Measurements from ENCODE around the gene ZNF32.

ZNF32 gene

GRCh38 chr10:43667761-43668386 lies 19.2 kb upstream of the ZNF32 start:
- DNase-seq (ENCODE audit: low read depth in 1 of 2, low spot score in 1 of 2), result no peak
- H3K4me3 ChIP-seq (replicated peaks; ENCODE audit: insufficient read depth, low read length), result no peak overlapping the region
- no peak overlapping the region for H3K27ac ChIP-seq (replicated peaks)
- TF ChIP-seq GABPA (IDR thresholded peaks at IDR 0.05; ENCODE audit: low read depth) (no peak), CTCF (IDR thresholded peaks at IDR 0.05; ENCODE audit: insufficient read depth, low read length) (no peak), SPI1 (IDR thresholded peaks at IDR 0.05; ENCODE audit: borderline replicate concordance, low read depth) (no peak), POLR2AphosphoS5 (IDR thresholded peaks at IDR 0.05; ENCODE audit: low read depth) (no peak), REST (IDR thresholded peaks at IDR 0.05; ENCODE audit: insufficient replicate concordance, low read depth) (no peak)
- peaks cover 12% of the 10 kb centered on the region for H3K27me3 ChIP-seq (ENCODE audit: insufficient read depth, poor library complexity, severe bottlenecking)

- DNase-seq (ENCODE audit: low read depth in 1 of 2, low spot score in 1 of 2), result no peak
- TF ChIP-seq REST (IDR thresholded peaks at IDR 0.05; ENCODE audit: insufficient replicate concordance, low read depth) (no peak), GABPA (IDR thresholded peaks at IDR 0.05; ENCODE audit: low read depth) (no peak), CTCF (IDR thresholded peaks at IDR 0.05; ENCODE audit: insufficient read depth, low read length) (no peak), POLR2AphosphoS5 (IDR thresholded peaks at IDR 0.05; ENCODE audit: low read depth) (no peak), SPI1 (IDR thresholded peaks at IDR 0.05; ENCODE audit: borderline replicate concordance, low read depth) (no peak)
- H3K27ac ChIP-seq (replicated peaks), result no peak overlapping the region
- no peak overlapping the region for H3K4me3 ChIP-seq (replicated peaks; ENCODE audit: insufficient read depth, low read length)
- H3K27me3 ChIP-seq (ENCODE audit: insufficient read depth, poor library complexity, severe bottlenecking), result peaks cover 8% of the 10 kb centered on the region
These were observed 18.6 kb upstream of the ZNF32 start for GRCh38 chr10:43667317-43667731.

GRCh38 chr10:43666552-43666951 lies 17.9 kb upstream of the ZNF32 start:
- H3K27ac ChIP-seq (replicated peaks), result no peak overlapping the region
- no peak for DNase-seq (ENCODE audit: low read depth in 1 of 2, low spot score in 1 of 2)
- H3K27me3 ChIP-seq (ENCODE audit: insufficient read depth, poor library complexity, severe bottlenecking), result peaks cover 8% of the 10 kb centered on the region
- TF ChIP-seq GABPA (IDR thresholded peaks at IDR 0.05; ENCODE audit: low read depth) (no peak), POLR2AphosphoS5 (IDR thresholded peaks at IDR 0.05; ENCODE audit: low read depth) (no peak), SPI1 (IDR thresholded peaks at IDR 0.05; ENCODE audit: borderline replicate concordance, low read depth) (no peak), REST (IDR thresholded peaks at IDR 0.05; ENCODE audit: insufficient replicate concordance, low read depth) (no peak), CTCF (IDR thresholded peaks at IDR 0.05; ENCODE audit: insufficient read depth, low read length) (no peak)
- H3K4me3 ChIP-seq (replicated peaks; ENCODE audit: insufficient read depth, low read length), result no peak overlapping the region
